Endothelial cell of umbilical vein (primary cell): Measurements from ENCODE around the gene MLC1. TPM values are rescaled to one million over a fixed set of nuclear protein-coding genes. Genes with fewer than 3 reads are reported as not detected.

ENCODE experiments used
- BruUV-seq: library from RNA; stranded (reverse); fragments of 400-500 nt; replicated peaks from 2 replicates; lab custom pipeline; 2021; lab: Mats Ljungman, UMichigan
- CTCF ChIA-PET: fragments of 300-600, 350-600 bp; sonication (Branson Sonifier 250); formaldehyde crosslinking; loops from one replicate; lab custom pipeline; 2021; ENCODE audit warnings: antibody characterized with exemption, inconsistent platforms; lab: Charles Lee
- POLR2A ChIA-PET: fragments of 300-600, 350-600 bp; sonication (Branson Sonifier 250); formaldehyde crosslinking; loops from one replicate; lab custom pipeline; 2021; ENCODE audit warnings: antibody characterized with exemption, inconsistent platforms; lab: Charles Lee
- DNase-seq: peaks from one replicate; pipeline ENCODE4 v3.0.0-alpha.2; 2011; ENCODE audit warnings: low read depth, low spot score
- FAIRE-seq: peaks from 2 replicates; lab custom pipeline; 2011; peaks lifted over from hg19 to GRCh38; lab: Jason Lieb, UNC
- H2AFZ ChIP-seq: 2 replicates; pipeline ENCODE4 v1.6.0; 2012; ENCODE audit warnings: low read depth, low read length, control low read depth, inconsistent platforms
- H3K27ac ChIP-seq: 2 replicates; pipeline ENCODE4 v1.5.1; 2011; ENCODE audit warnings: low read depth, mild to moderate bottlenecking, control low read depth, low read length, moderate library complexity; ENCODE audit not compliant: insufficient read depth
- H3K27me3 ChIP-seq, 2 experiments: 2 replicates each; pipeline versions ENCODE4 v1.6.0 to v1.6.1; 2011; ENCODE audit warnings: low read length in 2 of 2, mixed read lengths in 1 of 2; ENCODE audit not compliant: control insufficient read depth in 2 of 2, insufficient read depth in 2 of 2
- H3K36me3 ChIP-seq, 2 experiments: 2 replicates in 1 of 2; 3 replicates in 1 of 2; pipeline ENCODE4 v1.5.1; 2011; ENCODE audit warnings: low read length in 2 of 2, mild to moderate bottlenecking in 1 of 2, moderate library complexity in 1 of 2; ENCODE audit not compliant: control insufficient read depth in 2 of 2, insufficient read depth in 2 of 2; ENCODE audit errors: extremely low read depth in 1 of 2
- H3K4me1 ChIP-seq: 3 replicates; pipeline ENCODE4 v1.5.1; 2011; ENCODE audit warnings: mild to moderate bottlenecking, low read length; ENCODE audit not compliant: control insufficient read depth, insufficient read depth; ENCODE audit errors: extremely low read depth
- H3K4me2 ChIP-seq: 2 replicates; pipeline ENCODE4 v1.6.1; 2011; ENCODE audit warnings: low read length, control low read depth, mixed read lengths; ENCODE audit not compliant: insufficient read depth
- H3K4me3 ChIP-seq, 3 experiments: fragments of 200-600 bp in 1 of 3; sonication (generic), shearing (Covaris generic) in 1 of 3; replicated peaks in 1 of 3; 2 replicates each; pipeline ENCODE4 v1.5.1; 2011 to 2016; ENCODE audit warnings: control low read depth in 3 of 3, low read length in 3 of 3, mild to moderate bottlenecking in 2 of 3, inconsistent platforms in 1 of 3, low read depth in 1 of 3, moderate library complexity in 1 of 3; ENCODE audit not compliant: insufficient read depth in 1 of 3
- H3K79me2 ChIP-seq: 2 replicates; pipeline ENCODE4 v1.6.0; 2012; ENCODE audit warnings: low read length, inconsistent platforms; ENCODE audit not compliant: control insufficient read depth, insufficient read depth
- H3K9ac ChIP-seq: replicated peaks from 2 replicates; pipeline ENCODE3; 2011; ENCODE audit warnings: low read length, control low read depth; ENCODE audit not compliant: insufficient read depth; ENCODE audit errors: extremely low read depth
- H3K9me1 ChIP-seq: replicated peaks from 3 replicates; pipeline ENCODE4 v1.6.0; 2011; ENCODE audit warnings: mild to moderate bottlenecking, low read length; ENCODE audit not compliant: control insufficient read depth, insufficient read depth; ENCODE audit errors: extremely low read depth
- H3K9me3 ChIP-seq: replicated peaks from 2 replicates; pipeline ENCODE4 v1.5.1; 2012; ENCODE audit warnings: low read length, inconsistent platforms; ENCODE audit not compliant: control insufficient read depth, insufficient read depth
- H4K20me1 ChIP-seq: replicated peaks from 2 replicates; pipeline ENCODE3; 2011; ENCODE audit warnings: mild to moderate bottlenecking, low read length; ENCODE audit not compliant: control insufficient read depth, insufficient read depth; ENCODE audit errors: extremely low read depth
- EZH2 ChIP-seq: IDR thresholded peaks from 2 replicates; pipeline ENCODE4 v1.6.1; 2012; ENCODE audit warnings: borderline replicate concordance, low read depth, mild to moderate bottlenecking, moderate library complexity, low read length, inconsistent platforms; ENCODE audit not compliant: severe bottlenecking
- FOS ChIP-seq: IDR thresholded peaks from 2 replicates; pipeline ENCODE4 v1.6.1; 2011; ENCODE audit warnings: mild to moderate bottlenecking, low read length, moderate library complexity, borderline replicate concordance; ENCODE audit not compliant: insufficient read depth
- GATA2 ChIP-seq: IDR thresholded peaks from 2 replicates; pipeline ENCODE4 v1.7.0; 2011; ENCODE audit warnings: low read depth, mild to moderate bottlenecking, moderate library complexity, mixed read lengths, low read length; ENCODE audit not compliant: insufficient read length, insufficient read depth
- JUN ChIP-seq: IDR thresholded peaks from 2 replicates; pipeline ENCODE4 v1.6.1; 2011; ENCODE audit warnings: borderline replicate concordance, low read depth; ENCODE audit not compliant: insufficient read length, insufficient read depth
- MYC ChIP-seq: IDR thresholded peaks from one replicate; pipeline ENCODE4 v1.6.1; 2011; ENCODE audit warnings: mild to moderate bottlenecking, low read depth, low read length
- POLR2A ChIP-seq: IDR thresholded peaks from 2 replicates; pipeline ENCODE4 v1.6.1; 2012; ENCODE audit warnings: low read depth, mild to moderate bottlenecking, control low read depth, low read length
- POLR2AphosphoS5 ChIP-seq: IDR thresholded peaks from 2 replicates; pipeline ENCODE4 v1.6.1; 2012; ENCODE audit warnings: low read depth, mild to moderate bottlenecking, control low read depth, low read length, moderate library complexity; ENCODE audit not compliant: insufficient read depth
- dilution Hi-C: fragments of 300-500 bp; cut with MboI; formaldehyde crosslinking; loops from one replicate; pipeline ENCODE4 v1.15.0; 2019; ENCODE audit warnings: low sequenced_read_pairs; ENCODE audit not compliant: extremely low pct_ligation_motif_present
- intact Hi-C: fragments of 100-400 bp; cut with micrococcal nuclease; formaldehyde crosslinking; loops from one replicate; pipeline ENCODE4 v1.10.0; 2022
- polyA plus RNA-seq, 4 experiments: library from polyadenylated mRNA; depleted of rRNA in 3 of 4; stranded (reverse) in 3 of 4; unstranded in 1 of 4; fragments of >200 nt; gene quantifications; 2 replicates each; pipeline versions ENCODE4 v1.2.1 to v1.2.3, GENCODE V29; 2011 to 2012; ENCODE audit warnings: missing spikeins in 1 of 4
- total RNA-seq: library from RNA; stranded (reverse); gene quantifications from 2 replicates; pipeline ENCODE4 v1.2.3, GENCODE V29; 2021
- TF ChIP-seq, protein P1 (sequence below), 2 donors: IDR thresholded peaks; 1 replicate in 1 of 2; 2 replicates in 1 of 2; pipeline ENCODE4 v1.5.1; 2011; ENCODE audit warnings: low read length in 2 of 2, mild to moderate bottlenecking in 2 of 2, moderate library complexity in 2 of 2, control low read depth in 1 of 2, inconsistent platforms in 1 of 2, low read depth in 1 of 2; ENCODE audit not compliant: insufficient read depth in 1 of 2; ENCODE audit errors: extremely low read depth in 1 of 2
- TF ChIP-seq, protein P2 (sequence below): IDR thresholded peaks from 2 replicates; pipeline ENCODE4 v1.6.1; 2011; ENCODE audit not compliant: insufficient read depth, insufficient read length

Gene MLC1
- total and polyA plus RNA-seq, 2 donors (not counting 3 experiments of a cell fraction or from before 2014, with no cell fraction given): not detected

DNA sequence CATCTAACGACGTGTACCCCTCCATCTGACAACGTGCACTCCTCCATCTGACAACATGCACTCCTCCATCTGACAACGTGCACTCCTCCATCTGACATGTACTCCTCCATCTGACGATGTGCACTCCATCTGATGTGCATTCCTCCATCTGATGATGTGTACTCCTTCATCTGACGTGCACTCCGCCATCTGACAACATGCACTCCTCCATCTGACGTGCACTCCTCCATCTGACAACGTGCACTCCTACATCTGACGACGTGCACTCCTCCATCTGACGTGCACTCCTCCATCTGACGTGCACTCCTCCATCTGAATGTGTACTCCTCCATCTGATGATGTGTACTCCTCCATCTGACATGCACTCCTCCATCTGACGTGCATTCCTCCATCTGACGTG lies 64.6 kb downstream of the MLC1 start:
- H2AFZ ChIP-seq: no peak overlapping the region
- H3K36me3 ChIP-seq: no peaks in the 10 kb centered on the region
- H3K4me2 ChIP-seq: no peak overlapping the region
- H3K9me1 ChIP-seq: no peaks in the 10 kb centered on the region
- no peak overlapping the region for H3K9ac ChIP-seq
- no peaks in the 10 kb centered on the region for H4K20me1 ChIP-seq
- FAIRE-seq (no peak), DNase-seq (no peak)
- intact Hi-C loops: no loop called here
- BruUV-seq: no TSS peak
- no peaks in the 10 kb centered on the region for H3K9me3 ChIP-seq
- ChIA-PET CTCF (no interaction called here), POLR2A (no interaction called here)
- H3K4me1 ChIP-seq: no peaks in the 10 kb centered on the region
- no peaks in the 10 kb centered on the region for H3K79me2 ChIP-seq
- no peak overlapping the region for H3K4me3 ChIP-seq
- no peak overlapping the region for H3K27ac ChIP-seq
- dilution Hi-C loops: no loop called here
- peaks cover 9 to 12% of the 10 kb centered on the region in 2 experiments for H3K27me3 ChIP-seq
- TF ChIP-seq, protein P1, sequence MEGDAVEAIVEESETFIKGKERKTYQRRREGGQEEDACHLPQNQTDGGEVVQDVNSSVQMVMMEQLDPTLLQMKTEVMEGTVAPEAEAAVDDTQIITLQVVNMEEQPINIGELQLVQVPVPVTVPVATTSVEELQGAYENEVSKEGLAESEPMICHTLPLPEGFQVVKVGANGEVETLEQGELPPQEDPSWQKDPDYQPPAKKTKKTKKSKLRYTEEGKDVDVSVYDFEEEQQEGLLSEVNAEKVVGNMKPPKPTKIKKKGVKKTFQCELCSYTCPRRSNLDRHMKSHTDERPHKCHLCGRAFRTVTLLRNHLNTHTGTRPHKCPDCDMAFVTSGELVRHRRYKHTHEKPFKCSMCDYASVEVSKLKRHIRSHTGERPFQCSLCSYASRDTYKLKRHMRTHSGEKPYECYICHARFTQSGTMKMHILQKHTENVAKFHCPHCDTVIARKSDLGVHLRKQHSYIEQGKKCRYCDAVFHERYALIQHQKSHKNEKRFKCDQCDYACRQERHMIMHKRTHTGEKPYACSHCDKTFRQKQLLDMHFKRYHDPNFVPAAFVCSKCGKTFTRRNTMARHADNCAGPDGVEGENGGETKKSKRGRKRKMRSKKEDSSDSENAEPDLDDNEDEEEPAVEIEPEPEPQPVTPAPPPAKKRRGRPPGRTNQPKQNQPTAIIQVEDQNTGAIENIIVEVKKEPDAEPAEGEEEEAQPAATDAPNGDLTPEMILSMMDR (IDR thresholded peaks at IDR 0.05; ENCODE audit: extremely low read depth in 1 of 2, insufficient read depth in 1 of 2, low read depth in 1 of 2, low read length in 2 of 2): no peak
- TF ChIP-seq FOS: no peak
- no peak for TF ChIP-seq MYC
- no peak for TF ChIP-seq POLR2AphosphoS5
- TF ChIP-seq GATA2: no peak
- TF ChIP-seq EZH2: no peak
- TF ChIP-seq POLR2A: no peak
- TF ChIP-seq, protein P2, sequence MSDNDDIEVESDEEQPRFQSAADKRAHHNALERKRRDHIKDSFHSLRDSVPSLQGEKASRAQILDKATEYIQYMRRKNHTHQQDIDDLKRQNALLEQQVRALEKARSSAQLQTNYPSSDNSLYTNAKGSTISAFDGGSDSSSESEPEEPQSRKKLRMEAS: no peak
- TF ChIP-seq JUN: no peak
